ENCODE results near the gene EOMES.
A peak's percentile ranks its signal among the peaks of the same experiment; 100 is the strongest.

Gene EOMES

DNA sequence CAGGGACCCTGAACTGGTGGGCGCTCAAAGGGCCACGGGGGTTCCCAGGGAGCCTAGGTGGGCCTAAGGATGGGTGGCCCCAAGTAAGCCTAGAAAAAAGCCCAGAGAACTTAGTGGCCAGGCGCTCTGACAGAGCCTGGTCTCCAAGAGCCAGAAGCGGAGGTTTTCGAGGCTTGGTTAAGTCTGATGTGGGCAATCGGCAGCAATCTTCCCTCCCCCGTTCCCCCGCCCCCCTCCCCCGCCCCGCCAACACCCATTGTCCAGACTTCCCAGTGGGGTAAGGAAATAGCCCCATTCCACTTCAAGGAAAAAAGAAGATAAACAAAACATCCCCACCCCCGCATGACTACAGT is 6.7 kb downstream of the EOMES start:
- TF ChIP-seq, protein P1, sequence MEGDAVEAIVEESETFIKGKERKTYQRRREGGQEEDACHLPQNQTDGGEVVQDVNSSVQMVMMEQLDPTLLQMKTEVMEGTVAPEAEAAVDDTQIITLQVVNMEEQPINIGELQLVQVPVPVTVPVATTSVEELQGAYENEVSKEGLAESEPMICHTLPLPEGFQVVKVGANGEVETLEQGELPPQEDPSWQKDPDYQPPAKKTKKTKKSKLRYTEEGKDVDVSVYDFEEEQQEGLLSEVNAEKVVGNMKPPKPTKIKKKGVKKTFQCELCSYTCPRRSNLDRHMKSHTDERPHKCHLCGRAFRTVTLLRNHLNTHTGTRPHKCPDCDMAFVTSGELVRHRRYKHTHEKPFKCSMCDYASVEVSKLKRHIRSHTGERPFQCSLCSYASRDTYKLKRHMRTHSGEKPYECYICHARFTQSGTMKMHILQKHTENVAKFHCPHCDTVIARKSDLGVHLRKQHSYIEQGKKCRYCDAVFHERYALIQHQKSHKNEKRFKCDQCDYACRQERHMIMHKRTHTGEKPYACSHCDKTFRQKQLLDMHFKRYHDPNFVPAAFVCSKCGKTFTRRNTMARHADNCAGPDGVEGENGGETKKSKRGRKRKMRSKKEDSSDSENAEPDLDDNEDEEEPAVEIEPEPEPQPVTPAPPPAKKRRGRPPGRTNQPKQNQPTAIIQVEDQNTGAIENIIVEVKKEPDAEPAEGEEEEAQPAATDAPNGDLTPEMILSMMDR (conservative IDR thresholded peaks at IDR 0.05; ENCODE audit: control insufficient read depth, insufficient read depth, low read depth, low read length), result no peak
- DNase-seq (ENCODE audit: low read depth), result no peak
- no peak overlapping the region for H3K4me3 ChIP-seq (ENCODE audit: control insufficient read depth, low read depth, low read length)

DNA sequence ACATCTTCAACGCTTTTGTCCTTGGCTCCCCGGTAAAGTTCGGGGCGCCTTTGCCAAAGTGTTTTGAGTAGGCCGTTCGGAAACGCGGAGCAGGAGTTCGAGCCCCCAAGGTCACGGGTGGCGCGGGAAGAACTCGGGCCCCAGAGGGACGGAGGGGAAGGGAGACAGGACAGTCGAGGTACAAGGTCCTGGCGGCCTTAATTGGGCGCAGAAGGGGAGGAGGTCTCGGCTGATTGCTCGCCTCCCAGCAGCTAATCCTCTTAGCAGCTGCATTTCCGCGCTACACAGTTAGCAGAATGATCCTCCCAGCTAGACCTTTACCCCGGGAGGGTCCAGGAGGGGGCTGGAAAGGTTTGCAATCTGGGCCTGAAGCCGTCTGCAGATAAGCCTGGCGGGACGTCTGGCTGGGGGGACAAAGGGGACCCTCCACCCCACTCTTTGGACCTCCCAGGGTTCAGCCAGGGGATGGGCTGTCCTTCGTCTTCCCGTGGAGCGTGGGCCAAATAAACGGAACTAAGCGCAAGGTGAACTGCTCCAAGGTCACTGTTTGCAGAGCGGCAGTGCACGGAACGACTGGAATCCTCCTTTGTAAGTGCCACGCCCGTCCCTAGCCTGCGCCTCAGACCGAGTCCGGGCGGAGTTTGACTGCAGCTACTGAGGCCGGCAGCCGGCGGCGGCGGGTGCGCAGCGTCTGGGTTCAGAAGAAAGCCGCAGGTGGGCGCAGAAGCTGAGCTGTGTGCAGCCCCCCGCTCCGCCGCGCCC is 7.2 kb downstream of the EOMES start:
- DNase-seq (ENCODE audit: low read depth), result no peak
- TF ChIP-seq, protein P1 (conservative IDR thresholded peaks at IDR 0.05; ENCODE audit: control insufficient read depth, insufficient read depth, low read depth, low read length), result no peak
- peak overlapping the region; percentile 61 for H3K4me3 ChIP-seq (ENCODE audit: control insufficient read depth, low read depth, low read length)

DNA sequence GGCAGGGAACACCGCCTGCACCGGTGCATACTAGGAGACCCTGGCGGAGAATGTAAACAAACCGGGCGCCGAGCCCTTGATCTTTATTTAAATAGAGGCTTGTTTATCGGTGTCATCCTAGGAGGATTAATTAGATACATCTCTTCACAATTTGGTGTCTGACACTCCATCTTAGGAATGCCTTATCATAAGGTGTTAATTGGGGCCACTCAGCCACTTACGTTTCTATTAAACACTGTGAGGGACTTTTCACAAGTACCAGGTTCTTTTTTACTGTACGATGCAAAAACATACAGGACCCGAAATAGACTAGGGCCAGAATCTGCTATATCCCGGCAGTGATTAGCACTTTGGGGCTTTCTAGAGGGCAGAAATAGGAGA is 8.0 kb downstream of the EOMES start:
- H3K4me3 ChIP-seq (ENCODE audit: control insufficient read depth, low read depth, low read length), result peak overlapping the region; percentile 61
- TF ChIP-seq, protein P1 (conservative IDR thresholded peaks at IDR 0.05; ENCODE audit: control insufficient read depth, insufficient read depth, low read depth, low read length), result no peak
- DNase-seq (ENCODE audit: low read depth), result no peak

DNA sequence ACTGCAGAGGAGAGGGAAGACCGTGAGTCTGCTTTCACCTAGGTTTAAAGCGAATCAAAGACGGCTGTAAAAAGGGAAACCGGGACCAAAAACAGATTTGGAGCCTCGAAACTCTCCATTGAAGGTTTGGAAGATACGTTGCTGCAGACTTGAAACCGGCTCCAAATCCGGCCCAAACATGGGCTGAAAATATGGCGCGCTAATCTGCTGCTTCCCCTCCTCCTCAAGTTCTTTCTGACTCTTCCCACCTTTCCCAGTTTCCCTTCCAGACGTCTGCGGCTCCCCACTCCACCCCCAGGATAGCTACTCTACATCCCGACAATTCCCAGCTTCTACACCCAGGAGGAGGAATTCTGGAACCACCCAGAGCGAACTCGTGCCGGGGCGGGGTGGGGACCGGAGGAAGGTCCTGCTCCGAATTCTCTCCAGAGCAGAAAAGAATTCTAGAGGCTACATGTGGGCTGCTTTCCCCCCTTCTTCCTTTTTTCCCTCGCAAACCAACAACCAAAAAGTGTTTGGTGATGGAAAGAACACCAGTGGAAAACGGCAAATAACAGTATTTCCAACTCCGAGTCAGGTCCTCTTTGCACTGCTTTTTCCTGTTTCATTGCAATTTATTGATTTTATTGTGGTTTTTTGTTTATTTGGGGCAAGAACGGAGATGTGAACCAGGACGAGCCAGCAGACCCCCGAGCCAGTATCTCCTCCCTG is 8.5 kb downstream of the EOMES start:
- H3K4me3 ChIP-seq (ENCODE audit: control insufficient read depth, low read depth, low read length), result peak overlapping the region; percentile 61
- TF ChIP-seq, protein P1 (conservative IDR thresholded peaks at IDR 0.05; ENCODE audit: control insufficient read depth, insufficient read depth, low read depth, low read length), result no peak
- DNase-seq (ENCODE audit: low read depth), result no peak

DNA sequence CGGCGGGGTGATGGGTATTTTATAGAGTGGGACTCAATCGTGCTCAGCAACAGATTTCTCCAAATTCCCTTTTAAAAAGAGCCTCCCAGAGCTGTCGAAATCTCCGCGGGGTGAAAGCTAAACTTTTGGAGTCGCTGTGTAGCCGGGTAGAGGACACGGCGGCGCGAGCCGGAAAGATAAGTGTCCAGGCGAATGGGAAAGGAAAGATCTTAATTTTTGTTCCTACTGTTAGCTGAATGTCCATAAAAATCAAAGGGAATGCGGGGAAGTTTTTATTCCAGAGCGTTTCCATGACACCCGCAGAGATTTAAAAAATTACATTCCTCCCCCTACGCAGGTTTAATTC is 9.1 kb downstream of the EOMES start:
- DNase-seq (ENCODE audit: low read depth), result no peak
- TF ChIP-seq, protein P1 (conservative IDR thresholded peaks at IDR 0.05; ENCODE audit: control insufficient read depth, insufficient read depth, low read depth, low read length), result no peak
- H3K4me3 ChIP-seq (ENCODE audit: control insufficient read depth, low read depth, low read length), result peak overlapping the region; percentile 61

DNA sequence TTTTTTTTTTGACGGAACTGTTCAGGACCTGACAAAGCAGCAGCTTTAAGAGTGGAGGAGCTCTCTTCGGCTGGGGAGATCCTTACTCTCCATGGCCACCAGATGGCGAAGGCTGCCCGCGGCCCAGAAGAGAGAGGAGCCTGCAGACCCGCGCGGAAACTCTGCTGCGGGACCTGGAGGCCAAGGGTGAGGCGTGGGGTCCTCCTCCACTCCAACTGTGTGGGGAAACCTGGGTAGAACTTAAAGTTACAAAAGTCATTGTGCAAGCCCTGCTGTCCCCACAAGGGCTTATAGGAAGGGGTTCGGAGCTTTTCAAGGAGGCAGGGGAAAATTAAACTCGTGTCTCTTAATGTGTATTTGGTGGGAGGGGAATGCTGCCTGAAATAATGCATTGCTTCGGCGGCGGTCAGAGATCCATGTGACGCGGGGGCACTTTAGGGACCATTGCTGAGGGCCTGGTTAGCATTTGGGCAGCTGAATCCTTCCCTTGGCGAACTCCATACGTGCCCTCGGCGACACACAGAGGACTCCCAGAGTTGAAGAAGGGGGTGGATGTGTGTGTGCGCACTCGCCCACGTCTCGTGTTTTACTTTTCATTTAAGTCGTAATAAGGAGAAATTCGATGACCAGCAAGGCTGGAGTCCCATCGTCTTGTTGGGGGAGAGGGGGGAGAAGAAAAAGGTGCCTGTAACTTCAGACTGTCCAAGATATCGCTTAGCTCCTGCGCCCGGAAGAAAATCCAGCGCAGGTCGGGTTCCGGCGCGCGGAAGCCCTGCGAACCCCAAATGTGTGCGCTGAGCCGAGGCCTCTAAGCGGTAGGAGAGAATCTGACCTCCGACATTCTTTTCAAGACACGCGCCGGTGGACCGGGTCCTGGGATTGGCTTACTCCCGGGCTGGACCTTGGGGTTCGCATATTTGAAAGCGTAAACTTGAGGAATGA is 9.7 kb downstream of the EOMES start:
- DNase-seq (ENCODE audit: low read depth), result peak; percentile 74
- H3K4me3 ChIP-seq (ENCODE audit: control insufficient read depth, low read depth, low read length), result peak overlapping the region; percentile 61
- TF ChIP-seq, protein P1 (conservative IDR thresholded peaks at IDR 0.05; ENCODE audit: control insufficient read depth, insufficient read depth, low read depth, low read length), result peak; percentile 76

Data from fibroblast of mammary gland (primary cell).